EL (cell line): Measurements from ENCODE around the gene YOD1.
"Not testable (repeated sequence)": the region's sequence is repeated elsewhere in the genome, so short reads cannot be mapped to it uniquely, and the experiment has no call there.

Experiments used
- DNase-seq: peaks from one replicate; pipeline ENCODE4 v3.0.0-alpha.2; 2016

YOD1 gene

GRCh38 chr1:207048041-207048440 lies 3.0 kb downstream of the YOD1 start:
- no peak for DNase-seq

GRCh38 chr1:207047505-207047904 lies 3.5 kb downstream of the YOD1 start:
- no peak for DNase-seq

- no peak for DNase-seq
Observed at GRCh38 chr1:207045453-207045852, 5.6 kb downstream of the YOD1 start.

GRCh38 chr1:207041397-207041796 lies 9.6 kb downstream of the YOD1 start:
- DNase-seq, result not testable (repeated sequence)

- peak; percentile 77 for DNase-seq
Observed at GRCh38 chr1:207040181-207040533, 10.9 kb downstream of the YOD1 start.

GRCh38 chr1:207039380-207040180 lies 11.4 kb downstream of the YOD1 start:
- no peak for DNase-seq

- DNase-seq, result no peak
Observed at GRCh38 chr1:207036865-207037264, 14.1 kb downstream of the YOD1 start.

- DNase-seq, result no peak
Observed at GRCh38 chr1:207035877-207036551, 15.0 kb downstream of the YOD1 start.

- DNase-seq, result peak; percentile 85
Observed at GRCh38 chr1:207034998-207035397, 16.0 kb downstream of the YOD1 start.

GRCh38 chr1:207034208-207034607 lies 16.8 kb downstream of the YOD1 start:
- DNase-seq, result no peak

- DNase-seq, result no peak
Observed at GRCh38 chr1:207033302-207033701, 17.7 kb downstream of the YOD1 start.

- DNase-seq, result no peak
Observed at GRCh38 chr1:207032528-207033017, 18.4 kb downstream of the YOD1 start, which contains the start of gene C1orf116. C1orf116 (minus strand) TSS chr1:207032756; CDS start chr1:207027598, 5,158 bp downstream.

- no peak for DNase-seq
Observed at GRCh38 chr1:207031632-207032264, 19.3 kb downstream of the YOD1 start.

- DNase-seq, result no peak
Observed at GRCh38 chr1:207031016-207031415, 20.0 kb downstream of the YOD1 start.

GRCh38 chr1:207030522-207031009 lies 20.4 kb downstream of the YOD1 start:
- no peak for DNase-seq

GRCh38 chr1:207029701-207030521 lies 21.1 kb downstream of the YOD1 start:
- DNase-seq, result no peak

GRCh38 chr1:207028884-207029650 lies 21.9 kb downstream of the YOD1 start:
- DNase-seq, result no peak

- DNase-seq, result no peak
Observed at GRCh38 chr1:207027921-207028320, 23.1 kb downstream of the YOD1 start.

GRCh38 chr1:207027206-207027777 lies 23.7 kb downstream of the YOD1 start:
- peak; percentile 83 for DNase-seq

GRCh38 chr1:207026104-207026534 lies 24.9 kb downstream of the YOD1 start:
- DNase-seq, result peak; percentile 46

GRCh38 chr1:207025146-207025880 lies 25.7 kb downstream of the YOD1 start:
- DNase-seq, result peak; percentile 72
